ENCODE data around the gene PDE4D.
"Not testable (repeated sequence)": the region's sequence is repeated elsewhere in the genome, so short reads cannot be mapped to it uniquely, and the experiment has no call there.

Gene PDE4D

DNA sequence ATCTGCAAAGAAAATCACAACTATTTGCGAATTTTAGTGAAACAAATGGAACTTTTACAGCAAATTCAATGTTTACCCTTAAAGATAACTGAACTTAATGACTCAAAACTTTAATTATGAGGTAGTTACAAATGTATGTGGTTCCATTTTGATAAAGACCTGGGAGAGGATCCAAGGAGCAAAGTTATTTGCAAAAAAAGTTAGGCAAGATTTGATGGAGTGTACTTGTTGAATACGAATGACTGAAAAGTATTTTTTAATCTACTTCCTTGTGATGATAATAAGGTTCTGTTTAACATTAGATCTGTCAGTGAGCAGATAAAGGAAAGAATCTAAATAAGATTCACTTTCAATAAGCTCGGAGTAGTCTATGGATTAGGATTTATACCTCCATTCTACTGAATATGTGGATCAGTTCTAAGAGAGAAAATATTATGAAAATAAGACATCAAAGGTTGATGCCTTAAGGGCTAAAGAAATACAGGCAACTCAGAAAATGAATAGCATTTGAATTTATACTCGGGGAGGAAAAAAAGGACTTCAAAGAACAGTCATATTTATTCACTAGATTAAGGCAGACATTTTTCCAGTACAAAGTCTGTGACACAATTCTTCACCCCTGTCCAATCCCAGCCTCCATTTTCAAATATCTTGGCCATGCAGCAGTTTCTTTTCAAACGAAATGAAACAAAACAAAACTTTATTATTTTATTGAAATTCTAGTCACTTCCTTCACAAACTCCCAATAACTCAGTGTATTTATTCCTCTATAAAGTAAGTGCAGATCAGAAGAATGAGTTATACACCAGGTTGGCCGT is 199.8 kb downstream of the PDE4D start:
- no peak for DNase-seq

- no peak for DNase-seq
These were observed 207.7 kb downstream of the PDE4D start for GRCh38 chr5:59685793-59686192.

- DNase-seq: no peak
These were observed 208.4 kb downstream of the PDE4D start for GRCh38 chr5:59685191-59685530.

DNA sequence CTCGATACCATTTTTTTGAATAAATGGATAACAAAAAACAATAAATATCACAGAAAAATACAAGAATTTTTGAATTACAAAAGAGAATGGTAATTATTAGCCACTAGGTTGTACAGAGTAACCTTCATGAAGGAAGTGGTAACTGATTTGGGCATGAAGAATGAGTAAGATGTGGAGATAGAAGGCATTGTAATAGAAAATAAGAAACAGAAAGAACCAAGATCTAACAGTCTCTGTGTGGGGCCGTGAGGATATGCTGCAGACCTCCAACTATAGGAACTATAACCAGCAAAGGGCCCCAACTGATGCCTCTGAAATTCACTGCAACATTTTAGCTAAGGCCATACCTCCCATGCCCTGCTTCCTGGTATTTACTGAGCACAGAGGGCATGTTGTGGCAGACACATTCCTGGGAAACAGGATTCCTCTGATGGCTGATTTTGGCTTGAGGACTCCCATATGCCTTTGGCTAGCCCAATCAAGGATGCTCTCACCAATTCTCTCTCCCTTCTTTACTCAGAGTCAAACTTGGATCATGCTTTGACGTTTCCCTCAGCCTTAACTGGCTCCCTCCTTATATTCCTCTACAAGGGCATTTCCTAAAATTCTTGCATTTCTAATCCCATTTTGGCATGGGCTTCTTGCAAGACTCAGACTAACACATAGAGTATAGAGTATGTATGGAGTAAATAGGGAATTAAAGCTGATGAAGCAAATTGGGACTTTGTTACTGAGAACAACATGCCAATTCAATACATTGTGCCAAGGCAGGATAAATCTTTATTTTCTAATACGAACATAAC is 208.9 kb downstream of the PDE4D start:
- no peak for DNase-seq

- DNase-seq: no peak
These were observed 210.2 kb downstream of the PDE4D start for GRCh38 chr5:59683311-59683710.

DNA sequence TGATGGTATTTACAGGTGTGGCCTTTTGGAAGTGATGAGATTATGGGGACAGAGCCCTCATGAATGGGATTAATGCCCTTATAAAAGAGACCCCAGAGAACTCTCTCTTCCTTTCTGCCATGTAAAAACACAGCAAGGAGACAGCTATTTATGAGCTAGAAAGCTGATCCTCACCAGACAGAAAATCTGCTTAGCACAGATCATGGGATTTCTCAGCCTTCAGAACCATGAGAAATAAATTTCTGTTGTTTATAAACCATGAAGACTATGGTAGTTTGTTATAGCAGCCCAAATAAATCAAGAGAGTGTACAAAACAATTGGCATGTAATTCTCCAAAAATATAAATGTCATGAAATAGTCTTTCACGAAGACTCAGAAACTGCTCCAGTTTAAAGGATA is 211.0 kb downstream of the PDE4D start:
- DNase-seq: no peak

DNA sequence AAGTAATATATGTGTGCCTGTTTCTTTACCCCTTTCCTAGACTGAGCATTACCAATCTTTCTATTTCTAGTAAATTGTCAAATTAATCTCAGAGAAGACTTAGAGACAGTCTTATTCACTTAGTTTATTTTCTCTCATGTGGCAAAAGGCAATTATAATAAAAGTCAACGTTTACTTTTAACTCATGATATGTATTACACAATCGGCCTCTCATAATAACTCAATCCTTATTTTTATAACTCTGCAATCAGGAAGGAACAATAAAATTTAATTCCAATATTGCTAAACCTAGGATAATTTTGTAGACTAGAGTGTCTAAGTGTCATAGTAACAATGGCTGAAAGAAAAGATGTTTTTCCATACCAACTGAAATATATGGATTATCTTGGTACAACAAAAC is 214.6 kb downstream of the PDE4D start:
- DNase-seq: no peak

DNA sequence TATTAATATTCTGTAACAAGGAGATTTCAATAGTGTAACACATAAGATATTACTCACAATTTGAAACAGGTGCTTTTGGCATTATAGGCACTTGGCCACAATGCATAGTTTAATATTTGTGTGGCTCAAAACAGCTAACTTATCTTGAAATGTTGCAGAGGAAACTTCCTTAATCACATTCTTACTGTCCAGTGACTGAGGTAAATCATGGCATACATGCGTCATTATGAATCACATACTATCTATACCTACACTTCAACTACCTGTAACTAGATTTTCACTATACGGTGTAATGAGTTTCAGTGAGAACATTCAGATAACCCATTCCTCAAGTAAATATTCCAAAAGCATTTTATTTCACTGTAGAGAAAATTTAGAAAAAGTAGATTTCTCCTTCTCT is 218.8 kb downstream of the PDE4D start:
- no peak for DNase-seq

GRCh38 chr5:59673438-59674058 is 220.0 kb downstream of the PDE4D start:
- DNase-seq: no peak

DNA sequence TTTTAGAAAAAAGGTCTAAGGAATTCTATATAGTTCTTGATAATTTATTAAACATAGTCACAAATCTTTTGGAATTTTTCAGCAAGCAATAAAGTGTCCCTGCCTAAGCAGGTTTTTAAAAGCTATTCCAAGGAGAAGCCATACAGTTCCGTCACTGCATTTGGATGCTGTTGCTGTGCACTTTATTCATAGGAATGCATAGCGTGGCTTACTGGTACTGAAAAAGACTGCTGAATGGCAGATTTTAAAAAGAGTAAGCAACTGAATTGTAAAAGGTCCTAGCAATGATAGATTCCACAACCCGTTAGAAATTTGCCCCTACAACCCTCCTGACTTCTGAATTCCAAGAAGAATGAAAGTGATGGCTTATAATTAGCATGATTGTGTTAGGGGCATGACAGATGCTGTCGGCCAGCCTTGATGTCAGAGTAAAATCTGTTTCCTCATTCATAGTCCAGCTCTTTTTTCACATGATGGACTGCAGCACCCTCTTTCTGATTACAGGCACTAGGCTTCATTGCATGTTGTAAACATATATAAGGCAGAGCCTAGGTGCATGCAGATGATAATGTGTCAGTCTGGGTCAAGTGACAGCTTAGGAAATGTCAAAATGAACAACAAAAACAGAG is 227.0 kb downstream of the PDE4D start:
- DNase-seq: no peak

DNA sequence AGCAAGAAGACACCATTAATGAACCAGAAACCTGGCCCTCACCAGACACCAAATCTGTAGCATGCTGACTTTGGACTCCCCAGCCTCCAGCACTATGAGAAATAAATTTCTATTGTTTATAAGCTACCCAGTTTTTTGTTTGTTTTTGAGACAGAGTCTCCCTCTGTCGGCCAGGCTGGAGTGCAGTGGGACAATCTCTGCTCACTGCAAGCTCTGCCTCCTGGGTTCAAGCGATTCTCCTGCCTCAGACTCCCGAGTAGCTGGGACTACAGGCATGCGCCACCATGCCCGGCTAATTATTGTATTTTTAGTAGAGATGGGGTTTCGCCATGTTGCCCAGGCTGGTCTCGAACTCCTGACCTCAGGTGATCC is 227.7 kb downstream of the PDE4D start:
- DNase-seq: not testable (repeated sequence)

DNA sequence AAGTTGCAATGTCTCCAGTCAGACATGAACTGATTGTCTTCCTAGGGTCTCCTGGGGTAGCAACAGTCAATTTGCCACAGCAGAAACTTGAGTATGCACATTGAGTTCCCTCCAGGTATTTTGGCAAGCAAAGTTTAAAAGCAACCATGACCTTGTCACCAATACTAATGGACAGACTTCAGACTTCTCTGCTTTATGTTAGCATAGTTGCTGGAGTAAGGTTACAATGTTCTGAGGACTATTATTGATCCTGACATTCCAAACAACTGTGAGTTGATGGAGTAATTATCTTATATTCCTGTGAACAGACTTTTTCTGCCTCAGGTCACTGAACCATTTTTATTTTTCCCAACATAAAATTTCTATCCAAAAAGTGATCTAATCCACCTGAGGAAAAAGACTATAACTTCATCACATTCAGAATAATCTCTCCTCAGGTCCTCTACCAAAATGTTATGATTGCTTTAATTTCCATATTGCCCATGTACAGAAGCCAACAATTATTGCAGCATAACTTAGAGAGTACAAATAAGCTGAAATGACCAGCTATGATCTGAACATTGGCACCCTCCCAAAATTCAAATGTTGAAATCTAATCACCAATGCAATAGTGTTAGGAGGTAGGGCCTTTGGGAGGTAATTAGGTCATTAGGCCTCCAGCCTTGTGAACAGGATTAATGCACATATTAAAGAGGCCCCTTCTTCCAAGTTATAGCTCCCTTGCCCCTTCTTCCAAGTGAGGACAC is 228.3 kb downstream of the PDE4D start:
- DNase-seq: no peak

DNA sequence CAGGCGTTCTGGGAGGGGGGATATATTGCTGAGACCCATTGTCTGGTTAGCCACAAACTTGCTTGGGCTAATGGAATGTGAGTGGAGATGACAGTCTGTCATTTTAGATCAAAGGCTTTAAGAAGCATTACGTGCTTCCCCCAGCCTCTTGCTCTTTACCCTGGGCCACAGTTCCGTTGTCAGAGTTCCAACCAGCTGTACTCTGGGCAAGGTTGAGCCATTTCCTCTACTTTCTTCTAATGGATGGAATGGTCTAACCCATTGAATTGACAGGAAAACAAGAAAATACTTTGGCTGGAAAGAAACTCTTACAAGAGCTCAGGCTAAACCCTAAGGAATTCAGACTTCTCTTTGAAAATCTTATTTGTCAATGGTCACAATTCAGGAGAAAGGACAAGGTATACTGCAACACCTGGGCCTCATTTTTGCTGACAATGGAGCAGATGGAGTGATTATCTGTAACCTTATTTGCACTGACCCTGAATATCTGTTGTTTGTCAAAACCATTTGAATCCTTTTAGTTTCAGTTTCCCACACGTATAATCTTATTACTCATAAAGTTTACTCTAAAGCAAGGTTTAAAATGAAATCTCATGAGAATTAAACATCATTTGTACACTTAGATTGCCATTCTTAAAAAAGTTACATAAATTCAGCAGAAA is 231.4 kb downstream of the PDE4D start:
- no peak for DNase-seq

- DNase-seq: no peak
These were observed 232.2 kb downstream of the PDE4D start for GRCh38 chr5:59661311-59661710.

DNA sequence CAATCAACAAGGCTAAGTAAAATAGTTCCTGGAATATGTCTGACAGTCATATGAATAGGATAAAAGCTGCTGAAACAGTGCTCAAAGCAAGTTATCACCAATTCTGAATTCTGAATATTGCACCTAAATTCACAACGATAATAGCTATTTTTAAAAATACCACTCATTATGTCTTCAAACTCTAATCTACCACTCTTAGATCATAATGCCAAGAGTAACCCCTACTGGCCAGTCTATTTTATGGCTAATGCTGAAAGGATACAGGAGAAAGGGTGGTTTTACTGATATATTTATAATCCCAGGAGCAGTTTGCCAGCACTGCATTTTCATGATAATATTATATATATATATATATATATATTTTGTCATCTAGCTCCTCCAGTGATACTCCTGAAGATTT is 232.8 kb downstream of the PDE4D start:
- DNase-seq: no peak

DNA sequence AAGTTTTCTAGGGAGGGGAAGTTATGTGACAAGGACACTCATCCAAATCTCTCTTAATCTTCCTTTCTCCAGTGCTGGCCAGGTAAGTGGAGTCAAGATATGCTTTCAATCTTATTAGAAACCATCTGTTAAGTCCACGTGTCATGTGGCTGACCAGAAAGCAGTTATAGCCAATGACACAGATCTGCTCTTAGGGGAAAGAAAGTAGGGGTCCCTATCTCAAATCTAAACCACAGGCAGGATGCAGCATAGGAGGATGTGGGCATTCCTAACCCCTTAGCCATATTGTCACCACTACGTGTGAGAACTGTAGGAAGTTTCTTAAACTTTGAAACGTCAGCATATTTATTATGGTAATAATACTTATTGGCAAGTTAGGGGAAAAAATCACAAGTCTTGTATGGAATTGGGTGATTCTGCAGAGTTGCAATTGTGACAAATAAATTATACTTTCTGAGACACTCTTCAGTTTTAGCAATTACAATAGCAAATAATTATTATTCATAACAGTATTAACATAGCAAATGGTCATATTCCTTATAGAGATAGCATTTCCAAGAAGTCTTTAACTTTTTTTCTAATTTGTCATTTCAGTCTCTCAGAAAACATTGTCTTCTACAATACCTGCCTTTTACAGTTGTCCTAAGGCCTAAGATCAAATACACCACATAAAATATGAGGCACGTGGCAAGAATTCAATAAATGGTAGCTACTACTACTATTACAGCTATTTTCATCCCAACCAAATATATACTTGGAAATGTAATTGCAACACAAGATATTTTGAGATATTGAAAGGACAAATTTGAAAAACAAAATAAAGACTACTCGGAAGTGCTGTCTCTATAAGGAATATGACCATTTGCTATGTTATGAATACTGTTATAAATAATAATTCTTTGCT is 236.9 kb downstream of the PDE4D start:
- DNase-seq: no peak

DNA sequence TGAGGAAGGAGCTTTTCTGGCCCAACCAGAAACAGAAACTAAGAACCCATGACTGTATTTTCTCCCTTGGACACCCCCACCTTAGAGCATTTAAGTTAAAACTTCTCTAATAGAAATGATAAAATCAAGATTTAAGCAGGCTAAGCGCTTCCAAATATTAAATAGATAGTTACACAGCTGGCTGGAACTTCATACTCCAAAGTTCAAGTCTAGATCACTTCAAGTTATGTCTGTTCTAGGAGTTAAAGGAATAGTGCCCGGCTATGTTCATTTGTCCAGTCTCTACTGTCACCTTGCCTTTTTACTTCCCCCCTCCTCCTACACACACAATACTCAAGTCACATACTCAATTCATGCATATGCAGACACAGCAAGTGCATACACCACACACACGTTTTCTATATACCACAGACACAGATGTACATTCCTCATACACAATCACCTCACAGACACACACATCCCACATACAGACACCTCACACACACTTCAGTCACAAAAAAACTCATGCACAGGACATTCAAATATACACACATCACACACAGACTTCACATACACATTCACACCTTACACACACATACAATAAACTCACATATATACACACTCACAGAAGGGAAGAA is 237.7 kb downstream of the PDE4D start:
- DNase-seq: no peak

- DNase-seq: no peak
These were observed 238.8 kb downstream of the PDE4D start for GRCh38 chr5:59654691-59655090.

- DNase-seq: no peak
These were observed 241.1 kb downstream of the PDE4D start for GRCh38 chr5:59652449-59652848.
